Lung (tissue), 12 donors: ENCODE measurements around the gene NES. TPM values are rescaled to one million over a fixed set of nuclear protein-coding genes. Genes with fewer than 3 reads are reported as not detected.

Experiments
- ATAC-seq: fragments of 200-7000 bp; cut with Tn5 transposase; one replicate; pipeline ENCODE4 v1.9.1; 2020; ENCODE audit warnings: moderate number of reproducible peaks; ENCODE audit not compliant: insufficient read depth, low FRiP score
- DNase-seq, 3 donors: peaks; one replicate each; pipeline ENCODE4 v3.0.0-alpha.2; 2013 to 2017
- H3K27ac ChIP-seq, 2 donors: one replicate each; pipeline ENCODE4 v1.5.1; 2013; ENCODE audit warnings: mild to moderate bottlenecking in 2 of 2, moderate library complexity in 2 of 2, control low read depth in 1 of 2, inconsistent platforms in 1 of 2, low read depth in 1 of 2, low read length in 1 of 2
- H3K27me3 ChIP-seq, 3 donors: one replicate each; pipeline ENCODE4 v1.5.1; 2013; ENCODE audit warnings: low read length in 2 of 3; ENCODE audit not compliant: control insufficient read depth in 3 of 3, insufficient read depth in 3 of 3
- H3K36me3 ChIP-seq, 4 donors: one replicate each; pipeline ENCODE4 v1.5.1; 2013; ENCODE audit warnings: low read length in 4 of 4, mild to moderate bottlenecking in 1 of 4, moderate library complexity in 1 of 4; ENCODE audit not compliant: control insufficient read depth in 4 of 4, insufficient read depth in 4 of 4
- H3K4me1 ChIP-seq, 5 donors: one replicate each; pipeline ENCODE4 v1.5.1; 2013; ENCODE audit warnings: low read length in 5 of 5, mild to moderate bottlenecking in 2 of 5, moderate library complexity in 1 of 5; ENCODE audit not compliant: control insufficient read depth in 5 of 5, insufficient read depth in 5 of 5
- H3K4me3 ChIP-seq: one replicate; pipeline ENCODE4 v1.5.1; 2013; ENCODE audit warnings: mild to moderate bottlenecking, control low read depth, moderate library complexity
- H3K9ac ChIP-seq, 2 donors: one replicate each; pipeline ENCODE4 v1.5.1; 2013; ENCODE audit warnings: low read length in 2 of 2, control low read depth in 1 of 2; ENCODE audit not compliant: insufficient read depth in 1 of 2
- H3K9me3 ChIP-seq, 4 donors: one replicate each; pipeline ENCODE4 v1.5.1; 2013; ENCODE audit warnings: low read length in 3 of 4, mild to moderate bottlenecking in 1 of 4, moderate library complexity in 1 of 4; ENCODE audit not compliant: control insufficient read depth in 4 of 4, insufficient read depth in 3 of 4
- WGBS, 2 donors: extraction: QIAGEN DNeasy Blood & Tissue Kit; methylation state at CpG; one replicate each; pipeline ENCODE4 v1.1.7; 2013; 5-methylcytosine and 5-hydroxymethylcytosine counted together
- polyA plus RNA-seq, 2 donors: library from polyadenylated mRNA; stranded (reverse); fragments of 200-250 nt; gene quantifications; one replicate each; pipeline ENCODE4 v1.2.1, GENCODE V29; 2013
- total RNA-seq, 2 donors: library from RNA; depleted of rRNA in 1 of 2; stranded (reverse); fragments of >200 nt in 1 of 2; gene quantifications; one replicate each; pipeline ENCODE4 v1.2.1, GENCODE V29; 2014 to 2021
- TF ChIP-seq, protein P1 (sequence below): IDR thresholded peaks from 2 replicates; pipeline ENCODE4 v1.5.1; 2012; ENCODE audit warnings: mild to moderate bottlenecking; ENCODE audit errors: control extremely low read depth, extremely low read depth
- donor health status: control.
- donor health status: control.
- donor health status: Bipolar disorder and iron deficiency.
- donor health status: healthy.
- donor health status: DM: yes; HTN: yes; CAD: no.

Gene NES
- total and polyA plus RNA-seq, 4 donors, result 17.6 to 57.4 (median 34.2) TPM

DNA sequence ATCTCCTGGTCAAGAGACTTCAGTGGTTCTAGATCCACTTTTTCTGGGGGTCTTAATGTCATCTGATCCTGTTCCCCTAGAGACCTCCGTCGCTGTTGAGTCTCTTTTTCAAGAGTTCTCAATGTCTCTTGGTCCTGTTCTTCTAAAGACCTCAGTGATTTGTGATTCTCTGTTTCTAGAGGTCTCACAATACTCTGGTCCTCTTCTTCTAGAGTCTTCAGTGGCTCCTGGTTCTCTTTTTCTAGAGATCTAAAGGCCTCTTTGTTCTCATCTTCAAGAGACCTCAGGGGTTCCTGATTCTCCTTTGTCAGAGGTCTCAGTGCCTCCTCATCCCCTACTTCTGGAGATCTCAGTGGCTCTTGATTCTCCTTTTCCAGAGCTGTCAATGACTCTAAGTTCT is 5.4 kb downstream of the NES start:
- Histone ChIP-seq H3K27ac (no peak overlapping the region), H3K9ac (no peak overlapping the region), H3K4me3 (no peak overlapping the region), H3K9me3 (peaks cover 0 to 2% (median 0%) of the 10 kb centered on the region in 4 donors), H3K36me3 (peaks cover 0 to 5% (median 1%) of the 10 kb centered on the region in 4 donors), H3K27me3 (peaks cover 0 to 2% (median 0%) of the 10 kb centered on the region in 3 donors), H3K4me1 (peaks cover 9 to 65% (median 18%) of the 10 kb centered on the region in 5 donors)
- ATAC-seq (no peak), DNase-seq (no peak)
- TF ChIP-seq, protein P1, sequence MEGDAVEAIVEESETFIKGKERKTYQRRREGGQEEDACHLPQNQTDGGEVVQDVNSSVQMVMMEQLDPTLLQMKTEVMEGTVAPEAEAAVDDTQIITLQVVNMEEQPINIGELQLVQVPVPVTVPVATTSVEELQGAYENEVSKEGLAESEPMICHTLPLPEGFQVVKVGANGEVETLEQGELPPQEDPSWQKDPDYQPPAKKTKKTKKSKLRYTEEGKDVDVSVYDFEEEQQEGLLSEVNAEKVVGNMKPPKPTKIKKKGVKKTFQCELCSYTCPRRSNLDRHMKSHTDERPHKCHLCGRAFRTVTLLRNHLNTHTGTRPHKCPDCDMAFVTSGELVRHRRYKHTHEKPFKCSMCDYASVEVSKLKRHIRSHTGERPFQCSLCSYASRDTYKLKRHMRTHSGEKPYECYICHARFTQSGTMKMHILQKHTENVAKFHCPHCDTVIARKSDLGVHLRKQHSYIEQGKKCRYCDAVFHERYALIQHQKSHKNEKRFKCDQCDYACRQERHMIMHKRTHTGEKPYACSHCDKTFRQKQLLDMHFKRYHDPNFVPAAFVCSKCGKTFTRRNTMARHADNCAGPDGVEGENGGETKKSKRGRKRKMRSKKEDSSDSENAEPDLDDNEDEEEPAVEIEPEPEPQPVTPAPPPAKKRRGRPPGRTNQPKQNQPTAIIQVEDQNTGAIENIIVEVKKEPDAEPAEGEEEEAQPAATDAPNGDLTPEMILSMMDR, result no peak
- 90 to 100% methylated on average over 2 of the region's 2 CpGs for WGBS, 2 donors

DNA sequence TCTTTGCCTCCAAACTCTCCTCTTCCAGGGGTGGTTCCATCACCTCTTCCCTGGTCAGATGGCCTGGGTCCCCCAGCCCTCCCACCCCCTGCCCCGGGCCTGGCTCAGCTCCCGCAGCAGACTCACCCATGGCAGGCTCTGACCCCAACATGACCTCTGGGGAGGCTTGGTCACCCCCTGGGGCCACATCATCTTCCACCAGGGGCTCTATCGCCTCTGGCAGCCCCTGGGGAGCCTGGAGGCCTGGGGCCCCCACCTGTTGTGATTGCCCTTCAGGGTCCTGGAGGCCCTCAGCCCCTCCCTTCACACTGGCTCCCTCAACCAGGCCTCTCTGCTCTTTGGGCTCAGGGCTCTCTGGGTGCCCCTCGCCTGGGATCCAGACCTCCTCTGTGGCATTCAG is 6.4 kb downstream of the NES start:
- no peak overlapping the region for H3K4me3 ChIP-seq
- H3K27me3 ChIP-seq, result peaks cover 0 to 2% (median 0%) of the 10 kb centered on the region in 3 donors
- WGBS, 2 donors, result 67 to 86% methylated on average over 4 of the region's 4 CpGs
- peaks cover 0 to 2% (median 0%) of the 10 kb centered on the region in 4 donors for H3K9me3 ChIP-seq
- peaks cover 0 to 5% (median 1%) of the 10 kb centered on the region in 4 donors for H3K36me3 ChIP-seq
- H3K4me1 ChIP-seq, result peaks cover 9 to 60% (median 20%) of the 10 kb centered on the region in 5 donors
- peak overlapping the region in 1 of 2 donors; percentile 41 for H3K27ac ChIP-seq
- ATAC-seq (no peak), DNase-seq (no peak)
- TF ChIP-seq, protein P1, result no peak
- H3K9ac ChIP-seq, result no peak overlapping the region

DNA sequence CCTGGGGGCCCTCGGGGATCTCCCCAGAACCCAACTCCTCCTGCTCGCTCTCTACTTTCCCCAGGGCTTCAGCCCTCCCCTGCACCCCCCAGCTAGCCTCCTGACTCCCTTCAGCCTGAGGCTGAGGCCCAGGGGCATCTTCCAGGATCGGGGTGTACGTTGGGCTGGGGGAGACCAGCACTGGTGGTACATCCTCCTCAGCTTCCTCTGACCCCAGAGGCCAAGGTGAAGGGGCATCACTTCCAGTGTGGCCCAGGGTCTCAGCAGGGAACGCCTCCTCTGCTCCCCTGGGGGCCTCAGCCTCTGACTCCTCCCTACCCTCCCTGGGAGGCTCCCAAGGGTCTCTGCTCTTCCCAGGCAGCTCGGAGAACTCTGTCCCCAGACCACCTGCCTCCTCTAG is 6.8 kb downstream of the NES start:
- ATAC-seq, result no peak
- Histone ChIP-seq H3K4me1 (peaks cover 14 to 60% (median 24%) of the 10 kb centered on the region in 5 donors), H3K4me3 (no peak overlapping the region), H3K36me3 (peaks cover 0 to 5% (median 1%) of the 10 kb centered on the region in 4 donors), H3K9ac (no peak overlapping the region), H3K27me3 (peaks cover 0 to 2% (median 0%) of the 10 kb centered on the region in 3 donors), H3K27ac (peak overlapping the region; percentile 5 to 41), H3K9me3 (peaks cover 0 to 2% (median 0%) of the 10 kb centered on the region in 4 donors)
- DNase-seq, result no peak
- TF ChIP-seq, protein P1, result no peak
- 73 to 96% methylated on average over 6 of the region's 6 CpGs for WGBS, 2 donors

DNA sequence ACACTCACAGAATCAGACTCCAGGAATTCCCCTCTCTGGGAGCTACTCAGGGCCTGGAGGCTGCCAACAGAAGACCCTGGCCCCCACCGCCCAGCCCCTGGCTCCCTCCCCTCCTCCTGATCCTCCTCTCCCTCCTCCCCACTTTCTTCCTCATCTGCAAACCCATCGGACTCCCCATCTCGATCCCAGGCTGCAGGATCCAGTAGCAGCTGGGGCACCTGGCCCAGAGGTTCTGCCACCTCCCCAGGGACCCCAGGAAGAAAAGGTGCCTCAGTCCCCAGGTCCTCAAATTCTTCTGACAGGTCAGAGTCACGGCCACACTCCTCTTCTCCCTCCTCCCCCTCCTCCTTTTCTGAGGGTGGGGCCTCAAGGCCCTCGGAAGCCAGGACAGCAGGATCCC is 7.4 kb downstream of the NES start:
- peaks cover 0 to 2% (median 0%) of the 10 kb centered on the region in 4 donors for H3K9me3 ChIP-seq
- DNase-seq (no peak), ATAC-seq (no peak)
- H3K4me1 ChIP-seq, result peaks cover 15 to 58% (median 25%) of the 10 kb centered on the region in 5 donors
- WGBS, 2 donors, result 59 to 74% methylated on average over 5 of the region's 5 CpGs
- peaks cover 0 to 2% (median 0%) of the 10 kb centered on the region in 3 donors for H3K27me3 ChIP-seq
- H3K4me3 ChIP-seq, result no peak overlapping the region
- H3K27ac ChIP-seq, result peak overlapping the region; percentile 38 to 41
- peaks cover 0 to 5% (median 1%) of the 10 kb centered on the region in 4 donors for H3K36me3 ChIP-seq
- no peak overlapping the region for H3K9ac ChIP-seq
- TF ChIP-seq, protein P1, result no peak
